Amygdala (tissue), 56 donors: Measurements from ENCODE around the gene ZBTB47.

Experiments
- DNase-seq, 56 donors: peaks; one replicate each; lab custom pipeline; 2025; lab: John Stamatoyannopoulos, UW

ZBTB47 gene

DNA sequence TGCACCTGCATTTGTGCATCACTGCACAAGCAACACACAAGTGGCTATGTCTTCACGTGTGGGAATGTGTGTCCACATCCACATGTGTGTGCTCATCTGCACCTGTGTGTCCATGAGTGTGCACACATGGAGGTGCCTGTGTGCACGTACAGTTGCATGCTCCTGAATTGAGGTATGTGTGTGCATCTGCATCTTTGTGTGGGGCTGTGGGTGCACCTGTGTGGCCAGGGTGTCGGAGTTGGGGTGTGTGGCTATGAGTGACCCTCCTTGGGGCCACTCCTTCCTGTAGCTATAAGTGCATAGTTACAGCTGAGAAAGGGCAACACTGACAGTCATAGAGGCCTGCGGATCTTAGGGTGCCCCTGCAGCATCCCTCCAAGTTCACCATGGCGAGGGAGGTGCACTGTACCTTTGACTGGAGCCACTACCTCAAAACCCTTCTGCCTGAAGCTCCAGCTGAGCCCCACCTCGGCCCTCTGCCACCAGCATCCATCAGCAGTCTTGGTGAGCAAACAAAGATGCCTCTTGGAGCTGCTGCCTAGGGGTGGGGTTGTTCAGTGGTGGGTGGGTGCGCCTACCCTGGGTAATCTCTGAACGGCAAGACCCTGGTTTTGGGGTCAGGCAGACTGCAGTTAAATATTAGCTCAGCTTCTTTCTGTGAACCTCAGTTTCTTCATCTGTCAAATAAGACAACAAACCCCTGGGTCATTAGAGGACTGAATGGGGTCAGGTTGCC is 54.3 kb downstream of the ZBTB47 start:
- no peak for DNase-seq

GRCh38 chr3:42708611-42709151 is 55.2 kb downstream of the ZBTB47 start:
- DNase-seq, result no peak

GRCh38 chr3:42709621-42710020 is 56.1 kb downstream of the ZBTB47 start:
- DNase-seq, result no peak

DNA sequence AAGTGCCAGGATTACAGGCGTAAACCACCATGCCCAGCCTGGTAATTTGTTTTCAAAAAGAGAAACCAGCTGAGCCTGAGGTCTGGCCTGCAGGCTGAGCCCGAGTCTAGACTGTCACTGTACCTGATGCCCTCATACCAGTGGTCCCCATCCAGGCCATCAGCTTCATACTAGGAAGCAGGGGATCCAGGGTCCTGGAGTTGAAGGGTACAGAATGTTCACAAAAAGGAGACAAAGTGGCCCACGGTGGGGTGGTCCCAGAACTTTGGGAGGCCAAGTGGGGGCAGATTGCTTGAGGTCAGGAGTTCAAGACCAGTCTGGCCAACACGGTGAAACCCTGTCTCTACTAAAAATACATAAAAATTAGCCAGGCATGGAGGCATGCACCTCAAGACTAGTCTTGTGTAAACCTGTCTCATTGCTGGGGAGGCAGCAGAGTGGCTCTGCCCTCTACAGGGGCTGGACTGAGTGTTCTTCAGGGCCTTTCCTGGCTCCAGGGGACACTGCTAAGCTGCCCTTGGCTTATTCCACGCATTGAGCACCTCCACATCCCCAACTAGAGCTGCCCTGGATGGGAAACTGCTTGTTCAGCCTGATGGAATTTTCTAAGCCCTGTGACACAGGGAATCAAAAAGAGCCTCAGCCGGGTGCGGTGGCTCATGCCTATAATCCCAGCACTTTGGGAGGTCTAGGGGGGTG is 57.0 kb downstream of the ZBTB47 start:
- DNase-seq, result no peak

GRCh38 chr3:42711491-42712343 is 58.2 kb downstream of the ZBTB47 start:
- no peak for DNase-seq

DNA sequence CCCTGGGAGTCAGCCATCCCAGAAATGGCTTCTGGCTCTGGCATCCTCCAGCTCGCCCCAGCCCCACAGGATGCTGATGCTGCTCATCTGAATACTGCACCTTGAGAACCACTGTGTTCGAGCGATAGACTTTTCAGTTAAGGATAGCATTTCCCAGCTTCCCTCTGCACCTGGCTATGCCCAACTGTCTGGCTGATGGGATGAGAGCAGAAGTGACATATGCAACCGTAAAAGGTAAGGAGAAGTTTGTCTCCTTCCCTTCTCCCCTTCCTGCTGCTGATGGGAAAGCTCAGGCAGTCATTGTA is 58.8 kb downstream of the ZBTB47 start:
- DNase-seq, result no peak

DNA sequence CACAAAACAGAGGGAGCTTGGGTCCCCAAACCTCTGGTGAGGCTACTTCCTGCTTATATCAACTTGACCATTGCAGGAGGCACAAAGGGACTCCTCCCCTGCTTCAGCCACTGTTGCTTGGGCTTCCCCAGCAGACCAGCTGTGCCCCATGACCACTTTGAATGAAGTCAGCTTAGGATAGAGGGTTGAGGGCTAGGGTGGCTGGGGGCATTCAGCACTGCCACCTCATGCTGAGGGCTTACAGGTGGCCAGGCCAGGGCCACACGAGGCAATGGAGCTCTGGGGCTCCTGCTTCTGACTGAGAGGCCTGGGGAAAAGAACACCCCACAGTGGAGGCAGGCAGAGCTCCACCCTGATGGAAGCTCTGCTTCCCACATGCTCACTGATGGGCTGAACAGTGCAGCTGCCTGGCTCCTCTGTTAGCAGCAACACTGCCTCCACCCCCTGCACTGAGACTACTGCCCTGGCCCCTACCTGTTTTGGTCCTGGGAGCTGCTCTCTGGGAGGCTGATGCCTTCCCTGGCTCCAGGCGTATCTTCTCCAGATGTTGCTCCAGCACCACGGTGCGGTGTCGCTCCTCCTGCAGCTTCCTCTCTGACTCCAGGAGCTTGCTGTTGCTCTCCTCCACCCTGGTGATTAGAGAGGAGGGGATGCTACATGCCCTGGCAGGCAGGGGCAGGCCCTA is 59.3 kb downstream of the ZBTB47 start:
- DNase-seq, result no peak

DNA sequence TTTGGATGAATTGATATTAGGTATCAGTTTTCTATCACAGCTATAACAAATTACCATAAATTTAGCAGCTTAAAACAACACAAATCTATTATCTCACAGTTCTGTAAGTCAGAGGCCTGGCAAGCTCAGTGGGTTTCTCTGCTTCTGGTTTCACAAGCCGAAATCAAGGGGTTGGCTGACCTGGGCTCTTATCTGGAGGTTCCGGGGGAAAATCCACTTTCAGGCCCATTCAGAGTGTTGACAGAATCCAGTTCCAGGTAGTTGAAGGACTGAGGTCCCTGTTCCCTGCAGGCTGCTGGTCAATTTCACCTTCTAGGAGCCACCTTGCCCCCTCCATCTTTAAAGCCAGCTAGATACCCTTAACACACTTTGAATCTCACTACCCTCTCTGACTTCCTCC is 60.2 kb downstream of the ZBTB47 start:
- DNase-seq, result no peak

DNA sequence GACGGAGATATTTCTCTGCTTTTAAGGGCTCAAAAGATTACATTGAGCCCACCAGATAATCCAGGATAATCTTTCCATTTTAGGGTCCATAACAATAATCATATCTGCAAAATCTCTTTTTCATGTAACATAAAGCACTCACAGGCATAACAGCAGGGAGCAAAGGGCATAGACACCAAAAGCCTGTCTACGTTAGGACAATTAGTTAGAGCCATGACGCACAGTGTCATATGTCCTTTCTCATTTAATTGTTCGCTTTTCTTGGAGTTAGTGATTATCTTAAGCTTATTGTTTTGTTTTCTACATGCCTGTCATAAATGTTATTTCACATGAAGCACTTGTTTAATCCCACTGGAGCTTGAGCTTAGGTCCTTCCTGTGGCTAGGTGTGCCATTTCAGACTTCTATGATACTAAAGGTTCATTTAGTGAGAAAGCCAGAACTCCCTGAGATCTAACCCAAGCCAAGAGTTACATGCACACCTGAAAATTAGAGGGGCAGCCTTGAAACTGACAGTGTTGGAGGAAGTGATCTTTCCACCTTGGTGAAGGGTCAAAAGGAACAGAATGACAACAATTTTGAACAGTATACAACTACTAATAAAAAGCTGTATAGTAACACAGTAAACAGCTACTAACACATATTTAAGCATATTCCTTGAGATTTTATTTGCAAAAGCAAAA is 60.8 kb downstream of the ZBTB47 start:
- no peak for DNase-seq
